ENCODE measurements around the gene ANAPC4.

Gene ANAPC4

DNA sequence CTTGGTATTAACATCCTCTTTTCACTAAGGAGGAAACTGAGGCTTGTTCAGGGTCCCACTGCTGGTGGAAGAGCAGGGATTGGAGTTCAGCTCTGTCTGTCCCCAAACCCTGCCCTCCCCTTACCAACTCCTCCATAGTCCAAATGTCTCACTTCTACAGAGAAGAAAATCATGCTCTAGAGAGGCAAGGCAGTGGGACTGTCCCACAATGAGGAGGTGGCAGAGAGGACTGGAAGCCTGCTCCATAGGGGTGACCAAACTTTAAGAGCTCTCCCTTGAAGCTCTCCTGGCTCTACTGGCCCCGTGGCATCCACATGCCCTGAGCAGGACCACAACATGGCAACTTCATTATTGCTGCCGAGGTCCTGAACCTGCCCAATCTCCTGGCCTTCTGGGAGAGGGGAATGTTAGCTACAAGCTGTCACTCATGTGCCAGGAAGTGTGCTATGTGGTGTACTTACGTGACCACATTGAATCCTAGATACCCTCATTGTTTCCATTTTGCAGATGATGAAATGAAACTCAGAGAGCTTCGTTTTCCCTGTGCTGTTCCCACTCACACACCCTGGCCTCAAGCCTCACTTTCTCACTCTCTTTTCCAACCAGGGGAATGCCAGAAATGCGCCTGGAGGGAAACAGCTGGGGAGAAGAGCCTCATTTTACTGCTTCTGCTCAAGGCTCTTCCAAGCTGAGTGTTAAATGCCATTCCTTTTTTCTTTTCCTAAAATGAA is 71.5 kb downstream of the ANAPC4 start:
- H3K27ac Mint-ChIP-seq (ENCODE audit: low read depth) = no peak overlapping the region
- no peaks in the 10 kb centered on the region for H3K27me3 Mint-ChIP-seq
- DNase-seq (ENCODE audit: low spot score in 2 of 2) (no peak), ATAC-seq (replicated peaks; ENCODE audit: extremely low read depth, poor library complexity, severe bottlenecking) (no peak)
- H3K9me3 Mint-ChIP-seq = no peaks in the 10 kb centered on the region
- H3K4me1 Mint-ChIP-seq = no peaks in the 10 kb centered on the region
- H3K4me3 Mint-ChIP-seq = no peak overlapping the region
- no peaks in the 10 kb centered on the region for H3K36me3 Mint-ChIP-seq (ENCODE audit: insufficient read depth)

DNA sequence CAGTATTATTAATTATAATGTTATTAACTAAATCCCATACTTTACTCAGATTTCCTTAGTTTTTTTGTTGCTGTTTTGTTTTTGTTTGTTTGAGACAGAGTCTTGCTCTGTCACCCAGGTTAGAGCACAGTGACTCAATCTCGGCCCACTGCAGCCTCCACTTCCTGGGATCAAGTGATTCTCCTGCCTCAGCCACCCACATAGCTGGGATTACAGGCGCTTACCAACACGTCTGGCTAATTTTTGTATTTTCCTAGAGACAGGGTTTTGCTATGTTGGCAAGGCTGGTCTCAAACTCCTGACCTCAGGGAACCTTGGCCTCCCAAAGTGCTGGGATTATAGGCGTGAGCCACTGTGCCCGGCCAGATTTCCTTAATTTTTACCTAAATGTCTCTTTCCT is 72.2 kb downstream of the ANAPC4 start:
- Mint-ChIP-seq H3K9me3 (no peaks in the 10 kb centered on the region), H3K36me3 (ENCODE audit: insufficient read depth) (no peaks in the 10 kb centered on the region), H3K27ac (ENCODE audit: low read depth) (no peak overlapping the region), H3K4me1 (no peaks in the 10 kb centered on the region), H3K4me3 (no peak overlapping the region), H3K27me3 (no peaks in the 10 kb centered on the region)
- no peak for DNase-seq (ENCODE audit: low spot score in 2 of 2)
- no peak for ATAC-seq (replicated peaks; ENCODE audit: extremely low read depth, poor library complexity, severe bottlenecking)

DNA sequence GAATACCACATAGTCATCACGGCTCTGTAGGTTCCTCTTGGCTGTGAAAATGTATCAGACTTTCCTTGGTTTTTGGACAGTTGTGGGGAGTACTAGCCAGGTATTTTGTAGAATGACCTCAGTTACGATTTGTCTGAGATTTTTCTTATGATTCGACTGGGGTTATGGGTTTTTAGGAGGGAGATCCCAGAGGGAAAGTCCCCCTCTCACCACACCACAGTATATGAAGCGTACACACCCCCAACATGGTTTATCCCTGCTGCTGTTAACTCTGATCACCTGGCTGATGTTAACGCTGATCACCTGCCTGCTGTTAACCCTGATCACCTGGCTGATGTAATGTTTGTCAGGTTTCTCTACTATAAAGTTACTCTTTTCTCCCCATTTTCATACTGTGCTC is 72.6 kb downstream of the ANAPC4 start:
- no peak overlapping the region for H3K4me3 Mint-ChIP-seq
- no peaks in the 10 kb centered on the region for H3K36me3 Mint-ChIP-seq (ENCODE audit: insufficient read depth)
- ATAC-seq (replicated peaks; ENCODE audit: extremely low read depth, poor library complexity, severe bottlenecking) (no peak), DNase-seq (ENCODE audit: low spot score in 2 of 2) (no peak)
- no peaks in the 10 kb centered on the region for H3K9me3 Mint-ChIP-seq
- no peak overlapping the region for H3K27ac Mint-ChIP-seq (ENCODE audit: low read depth)
- no peaks in the 10 kb centered on the region for H3K4me1 Mint-ChIP-seq
- no peaks in the 10 kb centered on the region for H3K27me3 Mint-ChIP-seq

DNA sequence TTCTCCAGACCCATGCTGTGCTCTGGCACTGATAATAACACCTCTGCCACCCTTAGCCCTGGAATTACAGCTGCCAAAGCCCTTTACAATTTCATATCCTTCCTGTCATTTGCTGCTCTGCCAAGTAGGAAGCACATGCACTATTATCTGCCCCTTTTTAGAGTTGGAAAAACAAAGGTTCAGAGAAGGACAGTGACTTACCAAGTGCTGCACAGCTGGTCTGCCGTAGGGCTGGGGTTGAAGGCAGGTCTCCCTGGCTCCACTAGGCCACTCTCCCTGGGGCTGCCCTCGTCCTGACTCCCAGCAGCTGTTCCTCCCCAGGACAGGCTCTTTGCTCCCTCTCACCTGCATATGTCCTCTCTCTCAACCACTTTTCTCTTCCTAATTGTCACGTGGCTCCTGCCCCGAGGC is 73.4 kb downstream of the ANAPC4 start:
- no peak for ATAC-seq (replicated peaks; ENCODE audit: extremely low read depth, poor library complexity, severe bottlenecking)
- no peaks in the 10 kb centered on the region for H3K36me3 Mint-ChIP-seq (ENCODE audit: insufficient read depth)
- H3K9me3 Mint-ChIP-seq = no peaks in the 10 kb centered on the region
- H3K27me3 Mint-ChIP-seq = no peaks in the 10 kb centered on the region
- DNase-seq (ENCODE audit: low spot score in 2 of 2) = no peak
- H3K4me1 Mint-ChIP-seq = no peaks in the 10 kb centered on the region
- H3K27ac Mint-ChIP-seq (ENCODE audit: low read depth) = no peak overlapping the region
- no peak overlapping the region for H3K4me3 Mint-ChIP-seq

DNA sequence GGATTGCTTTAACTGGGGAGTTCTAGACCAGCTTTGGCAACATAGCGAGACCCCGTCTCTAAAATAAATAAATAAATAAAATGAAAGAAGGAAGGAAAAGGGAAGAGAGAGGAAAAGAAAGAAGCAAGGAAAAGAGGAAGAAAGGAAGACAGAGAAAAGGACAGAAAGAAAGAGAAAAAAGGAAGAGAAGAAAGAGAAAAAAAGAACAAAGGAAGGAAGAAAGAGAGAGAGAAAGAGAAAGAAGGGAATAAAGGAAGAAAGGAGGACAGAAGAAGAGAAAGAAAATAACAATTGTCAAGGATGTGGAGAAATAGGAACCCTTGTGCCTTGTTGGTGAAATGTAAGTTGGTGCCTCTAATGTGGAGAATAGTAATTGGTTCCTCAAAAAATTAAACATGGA is 74.6 kb downstream of the ANAPC4 start:
- Mint-ChIP-seq H3K27ac (ENCODE audit: low read depth) (no peak overlapping the region), H3K4me3 (no peak overlapping the region), H3K4me1 (no peaks in the 10 kb centered on the region), H3K9me3 (no peaks in the 10 kb centered on the region), H3K36me3 (ENCODE audit: insufficient read depth) (no peaks in the 10 kb centered on the region), H3K27me3 (no peaks in the 10 kb centered on the region)
- ATAC-seq (replicated peaks; ENCODE audit: extremely low read depth, poor library complexity, severe bottlenecking) = no peak
- no peak for DNase-seq (ENCODE audit: low spot score in 2 of 2)

DNA sequence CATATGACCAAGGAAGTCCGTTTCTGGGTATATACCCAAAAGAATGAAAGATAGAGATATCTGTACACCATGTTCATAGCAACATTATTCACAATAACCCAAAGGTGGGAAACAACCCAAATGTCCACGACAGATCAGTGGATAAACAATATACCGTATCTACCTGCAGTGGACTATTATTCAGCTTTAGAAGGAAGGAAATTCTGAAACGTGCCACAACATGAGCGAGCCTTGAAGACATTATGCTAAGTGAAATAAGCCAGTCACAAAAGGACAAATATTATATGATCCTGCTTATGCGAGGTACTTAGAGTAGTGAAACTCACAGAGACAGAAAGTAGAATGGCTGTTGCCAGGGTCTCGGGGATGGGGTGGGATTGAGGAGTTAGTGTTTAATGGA is 75.0 kb downstream of the ANAPC4 start:
- DNase-seq (ENCODE audit: low spot score in 2 of 2) (no peak), ATAC-seq (replicated peaks; ENCODE audit: extremely low read depth, poor library complexity, severe bottlenecking) (no peak)
- Mint-ChIP-seq H3K36me3 (ENCODE audit: insufficient read depth) (no peaks in the 10 kb centered on the region), H3K4me3 (no peak overlapping the region), H3K27me3 (no peaks in the 10 kb centered on the region), H3K27ac (ENCODE audit: low read depth) (no peak overlapping the region), H3K4me1 (no peaks in the 10 kb centered on the region), H3K9me3 (no peaks in the 10 kb centered on the region)

DNA sequence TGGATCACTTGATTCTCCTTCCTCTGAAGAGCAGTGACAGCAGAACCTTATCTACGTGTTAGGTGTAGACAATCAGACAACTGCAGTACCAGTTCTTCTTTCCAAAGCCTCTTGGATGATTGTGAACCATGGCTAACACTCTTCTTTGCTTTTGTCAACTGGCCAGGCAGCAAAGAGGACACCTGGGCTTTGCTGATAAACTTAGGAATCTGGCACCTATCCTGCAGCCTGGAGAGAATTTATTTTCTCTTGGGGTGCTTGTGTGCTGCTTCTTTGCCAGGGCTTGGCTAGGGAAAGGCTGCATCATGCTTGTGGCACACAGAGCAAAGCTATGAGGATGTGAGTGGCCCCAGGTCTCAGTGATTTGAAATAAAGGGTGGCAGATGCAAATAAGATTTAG is 77.4 kb downstream of the ANAPC4 start:
- H3K36me3 Mint-ChIP-seq (ENCODE audit: insufficient read depth) = no peaks in the 10 kb centered on the region
- H3K9me3 Mint-ChIP-seq = no peaks in the 10 kb centered on the region
- H3K27ac Mint-ChIP-seq (ENCODE audit: low read depth) = no peak overlapping the region
- H3K27me3 Mint-ChIP-seq = no peaks in the 10 kb centered on the region
- ATAC-seq (replicated peaks; ENCODE audit: extremely low read depth, poor library complexity, severe bottlenecking) (no peak), DNase-seq (ENCODE audit: low spot score in 2 of 2) (no peak)
- H3K4me1 Mint-ChIP-seq = no peaks in the 10 kb centered on the region
- H3K4me3 Mint-ChIP-seq = no peak overlapping the region

DNA sequence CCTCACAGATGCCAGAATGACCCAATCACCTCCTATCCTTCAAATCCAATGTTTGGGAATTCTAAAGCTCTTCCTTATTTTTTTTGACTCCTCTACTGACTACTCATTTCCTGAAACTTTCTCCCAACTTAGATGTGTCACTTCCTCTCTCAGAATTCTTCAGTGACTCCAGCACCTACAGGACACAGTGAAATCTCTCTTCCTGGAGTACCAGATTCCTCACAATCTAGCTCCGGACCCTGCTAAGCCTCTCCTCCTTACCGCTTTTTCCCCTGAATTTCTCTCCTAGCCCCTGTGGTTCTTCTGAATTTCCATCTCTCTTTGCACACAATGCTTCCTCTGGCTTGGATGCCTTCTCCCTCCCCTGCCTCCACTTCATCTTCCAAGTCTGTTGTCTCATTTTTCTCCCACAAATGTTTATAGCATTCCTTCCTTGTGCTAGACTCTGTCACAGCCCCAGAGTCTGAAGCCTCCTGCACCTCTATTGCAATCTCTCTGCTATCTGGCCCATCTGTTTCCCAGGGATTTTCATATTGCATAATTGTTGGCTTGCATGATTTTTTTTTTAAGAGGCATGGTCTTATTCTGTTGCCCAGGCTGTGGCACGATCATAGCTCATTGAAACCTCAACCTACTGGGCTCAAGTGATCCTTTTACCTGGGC is 80.1 kb downstream of the ANAPC4 start:
- H3K9me3 Mint-ChIP-seq = no peaks in the 10 kb centered on the region
- DNase-seq (ENCODE audit: low spot score in 2 of 2) (no peak), ATAC-seq (replicated peaks; ENCODE audit: extremely low read depth, poor library complexity, severe bottlenecking) (no peak)
- H3K36me3 Mint-ChIP-seq (ENCODE audit: insufficient read depth) = peaks cover 2% of the 10 kb centered on the region
- no peaks in the 10 kb centered on the region for H3K4me1 Mint-ChIP-seq
- H3K27me3 Mint-ChIP-seq = no peaks in the 10 kb centered on the region
- H3K4me3 Mint-ChIP-seq = no peak overlapping the region
- no peak overlapping the region for H3K27ac Mint-ChIP-seq (ENCODE audit: low read depth)

DNA sequence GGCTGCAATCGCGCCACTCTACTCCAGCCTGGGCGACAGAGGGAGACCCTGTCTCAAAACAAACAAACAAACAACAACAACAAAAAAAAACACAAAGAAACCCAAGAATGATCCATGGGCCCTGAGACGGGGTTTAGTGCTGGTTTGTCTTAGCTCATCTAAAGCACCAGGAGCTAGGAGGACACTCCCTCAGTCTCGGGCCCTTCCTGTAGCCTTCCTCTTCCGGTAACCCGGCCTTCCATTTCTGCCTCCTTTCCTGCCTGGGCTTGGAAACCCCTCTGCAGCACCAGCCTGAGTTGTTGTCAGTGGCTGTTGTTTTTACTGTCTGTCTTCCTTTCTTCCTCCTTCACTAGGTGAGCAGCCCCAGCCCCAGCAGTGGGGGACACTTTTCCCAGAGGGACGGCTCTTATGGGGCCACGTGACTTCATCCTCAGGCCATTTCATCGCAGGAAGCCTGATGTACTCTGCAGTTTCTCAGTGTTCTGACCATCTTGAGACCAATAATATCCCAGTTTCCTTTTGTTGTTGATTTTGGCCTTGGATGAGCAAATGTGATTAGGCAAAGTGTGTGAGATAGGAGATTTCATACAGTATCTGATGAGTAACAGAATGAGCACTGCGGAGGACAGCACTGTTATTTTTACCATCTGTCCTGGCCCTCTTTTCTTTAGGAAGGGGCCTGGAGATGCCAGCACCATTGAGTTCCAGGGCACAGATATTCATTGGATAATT is 90.1 kb downstream of the ANAPC4 start:
- Mint-ChIP-seq H3K9me3 (no peaks in the 10 kb centered on the region), H3K4me3 (no peak overlapping the region), H3K27ac (ENCODE audit: low read depth) (no peak overlapping the region), H3K36me3 (ENCODE audit: insufficient read depth) (peaks cover 2% of the 10 kb centered on the region), H3K27me3 (no peaks in the 10 kb centered on the region), H3K4me1 (no peaks in the 10 kb centered on the region)
- ATAC-seq (replicated peaks; ENCODE audit: extremely low read depth, poor library complexity, severe bottlenecking) = no peak
- no peak for DNase-seq (ENCODE audit: low spot score in 2 of 2)

DNA sequence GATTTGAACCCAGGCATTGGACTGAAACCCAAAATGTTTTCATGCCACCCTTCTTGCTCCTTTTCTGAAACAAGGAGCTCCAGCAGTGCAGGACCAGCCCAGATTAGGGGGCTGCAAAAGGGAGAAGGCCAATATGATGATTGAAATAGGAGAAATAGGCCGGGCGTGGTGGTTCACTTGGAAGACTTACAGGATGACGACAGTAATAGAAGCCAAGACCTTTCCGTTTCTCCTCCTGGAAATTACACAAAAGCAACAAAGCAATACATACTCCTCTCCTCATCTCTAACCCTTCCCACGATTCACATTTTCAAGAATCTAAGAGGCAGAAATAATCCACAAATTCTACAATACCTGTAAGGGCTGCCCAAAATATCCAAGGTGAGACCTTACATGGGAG is 90.8 kb downstream of the ANAPC4 start:
- no peak overlapping the region for H3K4me3 Mint-ChIP-seq
- H3K27ac Mint-ChIP-seq (ENCODE audit: low read depth) = no peak overlapping the region
- H3K27me3 Mint-ChIP-seq = no peaks in the 10 kb centered on the region
- no peak for ATAC-seq (replicated peaks; ENCODE audit: extremely low read depth, poor library complexity, severe bottlenecking)
- H3K4me1 Mint-ChIP-seq = no peaks in the 10 kb centered on the region
- peaks cover 2% of the 10 kb centered on the region for H3K36me3 Mint-ChIP-seq (ENCODE audit: insufficient read depth)
- no peaks in the 10 kb centered on the region for H3K9me3 Mint-ChIP-seq
- DNase-seq (ENCODE audit: low spot score in 2 of 2) = no peak
